BJ (cell line): ENCODE measurements around the gene FAM117B. TPM values are rescaled to one million over a fixed set of nuclear protein-coding genes. Genes with fewer than 3 reads are reported as not detected.

ENCODE experiments used
- CTCF ChIA-PET: fragments of 350-600 bp; formaldehyde crosslinking; extraction: SDS; loops from one replicate; lab custom pipeline; 2021; ENCODE audit warnings: antibody characterized with exemption, inconsistent platforms; lab: Yijun Ruan, JAX
- POLR2A ChIA-PET: fragments of 300-600 bp; sonication (Branson Sonifier 250); formaldehyde crosslinking; extraction: SDS; loops from one replicate; lab custom pipeline; 2021; ENCODE audit warnings: antibody characterized with exemption; lab: Charles Lee
- DNase-seq: peaks from one replicate; pipeline ENCODE4 v3.0.0-alpha.2; 2011; ENCODE audit warnings: low read depth
- H3K27me3 ChIP-seq: 2 replicates; pipeline ENCODE4 v1.6.0; 2011; ENCODE audit warnings: low read length; ENCODE audit not compliant: control insufficient read depth, insufficient read depth
- H3K36me3 ChIP-seq: 2 replicates; pipeline ENCODE4 v1.5.1; 2011; ENCODE audit warnings: low read length; ENCODE audit not compliant: control insufficient read depth, insufficient read depth
- H3K4me3 ChIP-seq: 2 replicates; pipeline ENCODE4 v1.5.1; 2011; ENCODE audit warnings: low read depth, mild to moderate bottlenecking, control low read depth, low read length
- polyA plus RNA-seq: library from polyadenylated mRNA; depleted of rRNA; stranded (reverse); fragments of >200 nt; gene quantifications from 2 replicates; pipeline ENCODE4 v1.2.3, GENCODE V29; 2011
- TF ChIP-seq, protein P1 (sequence below): IDR thresholded peaks from 2 replicates; pipeline ENCODE4 v1.5.1; 2011; ENCODE audit warnings: low read depth, mild to moderate bottlenecking, control low read depth, inconsistent platforms, low read length, moderate library complexity; ENCODE audit not compliant: insufficient read depth

Gene FAM117B
- polyA plus RNA-seq, 1 experiment: 0.29 TPM

DNA sequence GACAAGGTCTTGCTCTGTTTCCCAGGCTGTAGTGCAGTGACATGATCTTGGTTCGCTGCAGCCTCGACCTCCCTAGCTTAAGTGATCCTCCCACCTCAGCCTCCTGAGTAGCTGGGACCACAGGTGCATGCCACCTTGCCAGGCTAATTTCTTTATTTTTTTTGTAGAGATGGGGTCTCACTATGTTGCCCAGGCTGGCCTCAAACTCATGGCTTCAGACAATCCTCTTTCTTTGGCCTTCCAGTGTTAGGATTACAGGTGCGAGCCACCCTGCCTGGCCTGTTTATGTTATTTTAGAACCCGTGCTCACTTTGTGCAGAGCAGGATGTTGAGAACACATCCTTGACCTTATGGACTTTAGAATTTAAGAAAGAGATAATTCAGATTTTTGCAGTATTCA is 17.4 kb downstream of the FAM117B start:
- H3K36me3 ChIP-seq: no peaks in the 10 kb centered on the region
- POLR2A ChIA-PET: no interaction called here
- no peak for DNase-seq
- H3K27me3 ChIP-seq: no peaks in the 10 kb centered on the region
- TF ChIP-seq, protein P1, sequence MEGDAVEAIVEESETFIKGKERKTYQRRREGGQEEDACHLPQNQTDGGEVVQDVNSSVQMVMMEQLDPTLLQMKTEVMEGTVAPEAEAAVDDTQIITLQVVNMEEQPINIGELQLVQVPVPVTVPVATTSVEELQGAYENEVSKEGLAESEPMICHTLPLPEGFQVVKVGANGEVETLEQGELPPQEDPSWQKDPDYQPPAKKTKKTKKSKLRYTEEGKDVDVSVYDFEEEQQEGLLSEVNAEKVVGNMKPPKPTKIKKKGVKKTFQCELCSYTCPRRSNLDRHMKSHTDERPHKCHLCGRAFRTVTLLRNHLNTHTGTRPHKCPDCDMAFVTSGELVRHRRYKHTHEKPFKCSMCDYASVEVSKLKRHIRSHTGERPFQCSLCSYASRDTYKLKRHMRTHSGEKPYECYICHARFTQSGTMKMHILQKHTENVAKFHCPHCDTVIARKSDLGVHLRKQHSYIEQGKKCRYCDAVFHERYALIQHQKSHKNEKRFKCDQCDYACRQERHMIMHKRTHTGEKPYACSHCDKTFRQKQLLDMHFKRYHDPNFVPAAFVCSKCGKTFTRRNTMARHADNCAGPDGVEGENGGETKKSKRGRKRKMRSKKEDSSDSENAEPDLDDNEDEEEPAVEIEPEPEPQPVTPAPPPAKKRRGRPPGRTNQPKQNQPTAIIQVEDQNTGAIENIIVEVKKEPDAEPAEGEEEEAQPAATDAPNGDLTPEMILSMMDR: no peak
- no peak overlapping the region for H3K4me3 ChIP-seq
- CTCF ChIA-PET: no interaction called here

DNA sequence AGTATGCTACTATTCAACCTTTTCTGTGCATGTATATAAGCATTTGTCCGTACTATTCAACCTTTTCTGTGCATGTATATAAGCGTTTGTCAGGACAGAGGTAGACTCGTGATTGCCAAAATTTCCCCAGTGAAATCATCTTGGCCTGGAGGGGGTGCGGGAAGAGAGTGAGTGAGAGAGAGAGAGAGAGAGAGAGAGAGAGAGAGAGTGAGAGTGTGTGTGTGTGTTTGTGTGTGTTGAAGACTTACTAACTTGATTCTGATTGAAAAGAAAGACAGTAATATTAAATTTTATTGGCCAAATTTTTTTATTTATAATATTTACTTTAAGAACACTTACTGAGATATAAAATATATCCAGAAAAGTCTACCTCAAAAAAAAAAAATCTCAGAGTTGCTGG is 19.1 kb downstream of the FAM117B start:
- Histone ChIP-seq H3K36me3 (no peaks in the 10 kb centered on the region), H3K4me3 (no peak overlapping the region), H3K27me3 (no peaks in the 10 kb centered on the region)
- POLR2A ChIA-PET: no interaction called here
- TF ChIP-seq, protein P1: no peak
- CTCF ChIA-PET: no interaction called here
- DNase-seq: no peak

DNA sequence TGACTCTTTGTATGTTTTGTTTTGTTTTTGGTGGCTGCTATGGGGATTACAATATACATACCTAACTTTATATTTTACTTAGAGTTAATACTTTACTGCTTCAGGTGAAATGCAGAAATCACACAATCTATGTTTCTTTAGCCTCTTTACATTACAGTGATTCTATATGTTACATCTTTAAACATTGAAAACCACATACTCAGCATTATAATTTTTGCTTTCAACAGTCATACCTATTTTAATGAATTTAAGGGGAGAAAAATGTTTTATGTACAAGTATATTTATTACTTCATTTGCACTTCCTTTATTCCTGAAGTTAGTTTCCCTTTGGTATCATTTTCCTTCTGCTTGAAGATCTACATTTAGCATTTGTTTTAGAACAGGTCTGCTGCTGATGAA is 23.1 kb downstream of the FAM117B start:
- no peaks in the 10 kb centered on the region for H3K27me3 ChIP-seq
- DNase-seq: no peak
- no peak overlapping the region for H3K4me3 ChIP-seq
- TF ChIP-seq, protein P1: no peak
- CTCF ChIA-PET: no interaction called here
- H3K36me3 ChIP-seq: no peaks in the 10 kb centered on the region
- POLR2A ChIA-PET: no interaction called here

DNA sequence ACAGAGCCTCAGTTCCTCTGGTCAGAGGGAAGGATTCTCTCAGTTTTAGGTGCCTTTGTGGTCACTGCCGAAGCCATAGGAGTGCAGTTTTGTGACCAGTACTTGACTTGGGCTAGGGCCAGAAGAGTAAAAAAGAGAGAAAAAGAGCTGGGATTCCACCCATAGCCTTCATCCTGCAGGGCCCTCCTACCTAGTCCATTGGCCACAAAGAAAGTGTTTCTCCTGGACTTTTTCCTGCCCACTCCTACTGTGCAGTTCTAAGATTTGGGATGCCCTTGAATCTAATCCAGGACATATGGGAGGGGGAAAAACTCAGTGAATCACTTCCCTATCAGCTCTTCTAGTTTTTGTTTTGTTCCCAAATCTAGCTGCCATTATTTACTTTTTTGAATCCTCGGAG is 26.0 kb downstream of the FAM117B start:
- TF ChIP-seq, protein P1: no peak
- H3K4me3 ChIP-seq: no peak overlapping the region
- ChIA-PET CTCF (no interaction called here), POLR2A (no interaction called here)
- no peaks in the 10 kb centered on the region for H3K36me3 ChIP-seq
- no peaks in the 10 kb centered on the region for H3K27me3 ChIP-seq
- no peak for DNase-seq

DNA sequence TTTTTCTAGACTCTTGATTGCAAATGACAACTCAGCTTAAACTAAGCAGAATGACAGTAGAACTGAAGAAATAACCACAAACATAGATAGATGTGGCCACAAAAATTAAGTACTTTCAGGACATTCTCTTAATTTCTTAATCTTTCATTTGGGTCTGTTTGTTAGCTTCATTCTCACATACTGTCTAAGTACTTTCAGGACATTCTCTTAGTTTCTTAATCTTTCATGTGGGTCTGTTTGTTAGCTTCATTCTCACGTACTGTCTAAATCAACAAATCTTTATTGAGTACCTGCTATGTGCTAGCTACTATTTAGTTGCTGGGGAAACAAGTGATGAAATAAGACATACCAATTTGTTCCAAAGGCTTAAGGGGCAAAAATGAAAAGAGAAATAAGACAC is 35.1 kb downstream of the FAM117B start:
- TF ChIP-seq, protein P1: no peak
- Histone ChIP-seq H3K4me3 (no peak overlapping the region), H3K36me3 (no peaks in the 10 kb centered on the region), H3K27me3 (no peaks in the 10 kb centered on the region)
- no peak for DNase-seq
- POLR2A ChIA-PET: no interaction called here
- CTCF ChIA-PET: no interaction called here
